SU-DHL-6 (cell line): Measurements from ENCODE around the gene PIR.

ENCODE experiments used
- H2AFZ ChIP-seq: fragments of 200-600 bp; sonication (generic); 2 replicates; pipeline ENCODE4 v1.6.1; 2014; ENCODE audit warnings: low read depth, mild to moderate bottlenecking, moderate library complexity, mixed read lengths, antibody characterized with exemption, low read length; ENCODE audit not compliant: severe bottlenecking
- H3F3A ChIP-seq: fragments of 200-600 bp; shearing (Covaris generic); 2 replicates; pipeline ENCODE4 v1.6.0; 2016; ENCODE audit warnings: antibody characterized with exemption, mild to moderate bottlenecking; ENCODE audit not compliant: insufficient read depth
- H3K27ac ChIP-seq: fragments of 200-600 bp; sonication (generic); 2 replicates; pipeline ENCODE4 v1.5.1; 2016; ENCODE audit warnings: low read depth, mild to moderate bottlenecking, low read length, moderate library complexity, mixed read lengths
- H3K27me3 ChIP-seq: fragments of 200-600 bp; sonication (generic), shearing (Covaris generic); 2 replicates; pipeline ENCODE4 v1.6.0; 2014; ENCODE audit warnings: mild to moderate bottlenecking, low read length
- H3K36me3 ChIP-seq: fragments of 200-600 bp; sonication (generic); 2 replicates; pipeline ENCODE4 v1.6.1; 2014; ENCODE audit warnings: mild to moderate bottlenecking, low read length, mixed read lengths
- H3K4me2 ChIP-seq: fragments of 300-600, 200-600 bp; shearing (Covaris generic), sonication (generic); 2 replicates; pipeline ENCODE4 v1.6.0; 2014; ENCODE audit warnings: low read length, low read depth, mild to moderate bottlenecking; ENCODE audit not compliant: poor library complexity, severe bottlenecking
- H3K4me3 ChIP-seq: fragments of 200-600 bp; sonication (generic); 2 replicates; pipeline ENCODE4 v1.5.1; 2014; ENCODE audit warnings: antibody characterized with exemption, low read length, mild to moderate bottlenecking, mixed read lengths; ENCODE audit not compliant: insufficient read depth, poor library complexity, severe bottlenecking
- H3K79me2 ChIP-seq: fragments of 200-600 bp; sonication (generic); 2 replicates; pipeline ENCODE4 v1.6.1; 2014; ENCODE audit warnings: mild to moderate bottlenecking, low read length, moderate library complexity; ENCODE audit not compliant: insufficient read depth
- H3K9ac ChIP-seq: fragments of 200-600 bp; sonication (generic); 2 replicates; pipeline ENCODE4 v1.7.0; 2014; ENCODE audit warnings: mild to moderate bottlenecking, low read length
- H3K9me2 ChIP-seq: fragments of 200-600 bp; sonication (generic); replicated peaks from 2 replicates; pipeline ENCODE4 v1.6.1; 2014; ENCODE audit warnings: low read length; ENCODE audit not compliant: insufficient read depth
- H3K9me3 ChIP-seq: fragments of 200-600 bp; sonication (generic); 2 replicates; pipeline ENCODE4 v1.6.1; 2014; ENCODE audit warnings: low read length, mixed read lengths; ENCODE audit not compliant: insufficient read depth
- H4K20me1 ChIP-seq: fragments of 200-600 bp; sonication (generic); 2 replicates; pipeline ENCODE4 v1.6.1; 2014; ENCODE audit warnings: low read depth, mild to moderate bottlenecking, antibody characterized with exemption, low read length, moderate library complexity, mixed read lengths
- CTCF ChIP-seq: fragments of 200-600 bp; sonication (generic); IDR thresholded peaks from one replicate; pipeline ENCODE4 v1.5.1; 2017; ENCODE audit warnings: antibody characterized with exemption, mild to moderate bottlenecking, low read length, moderate library complexity; ENCODE audit not compliant: insufficient read depth, poor library complexity, severe bottlenecking
- EZH2phosphoT487 ChIP-seq: fragments of 200-600 bp; sonication (generic), shearing (Covaris generic); conservative IDR thresholded peaks from 2 replicates; pipeline ENCODE4 v1.6.1; 2018; ENCODE audit warnings: mild to moderate bottlenecking, antibody characterized with exemption, low read length, moderate library complexity, mixed read lengths

The PIR gene

GRCh38 chrX:15475021-15475420 is 18.1 kb downstream of the PIR start:
- TF ChIP-seq CTCF (no peak), EZH2phosphoT487 (no peak)
- no peak overlapping the region for H3K4me3 ChIP-seq
- no peaks in the 10 kb centered on the region for H3K27me3 ChIP-seq
- no peaks in the 10 kb centered on the region for H3F3A ChIP-seq
- no peaks in the 10 kb centered on the region for H3K9me2 ChIP-seq
- no peaks in the 10 kb centered on the region for H3K9me3 ChIP-seq
- no peaks in the 10 kb centered on the region for H3K79me2 ChIP-seq
- no peak overlapping the region for H3K27ac ChIP-seq
- no peak overlapping the region for H3K4me2 ChIP-seq
- no peak overlapping the region for H2AFZ ChIP-seq
- no peaks in the 10 kb centered on the region for H3K36me3 ChIP-seq
- H4K20me1 ChIP-seq: no peaks in the 10 kb centered on the region
- no peak overlapping the region for H3K9ac ChIP-seq

GRCh38 chrX:15474028-15474427 is 19.1 kb downstream of the PIR start:
- Histone ChIP-seq H3K4me3 (no peak overlapping the region), H3K79me2 (no peaks in the 10 kb centered on the region), H3F3A (no peaks in the 10 kb centered on the region), H3K36me3 (no peaks in the 10 kb centered on the region), H4K20me1 (no peaks in the 10 kb centered on the region), H3K4me2 (no peak overlapping the region), H3K9me3 (no peaks in the 10 kb centered on the region), H3K9me2 (no peaks in the 10 kb centered on the region), H3K9ac (no peak overlapping the region), H3K27ac (no peak overlapping the region), H2AFZ (no peak overlapping the region), H3K27me3 (no peaks in the 10 kb centered on the region)
- no peak for TF ChIP-seq EZH2phosphoT487
- TF ChIP-seq CTCF: no peak

- H4K20me1 ChIP-seq: no peaks in the 10 kb centered on the region
- no peak overlapping the region for H3K4me3 ChIP-seq
- H3K9ac ChIP-seq: no peak overlapping the region
- no peak overlapping the region for H3K27ac ChIP-seq
- no peak overlapping the region for H2AFZ ChIP-seq
- no peak overlapping the region for H3K4me2 ChIP-seq
- no peaks in the 10 kb centered on the region for H3K79me2 ChIP-seq
- H3K36me3 ChIP-seq: no peaks in the 10 kb centered on the region
- no peaks in the 10 kb centered on the region for H3K27me3 ChIP-seq
- no peaks in the 10 kb centered on the region for H3K9me3 ChIP-seq
- TF ChIP-seq CTCF: no peak
- no peak for TF ChIP-seq EZH2phosphoT487
- no peaks in the 10 kb centered on the region for H3K9me2 ChIP-seq
- H3F3A ChIP-seq: no peaks in the 10 kb centered on the region
Measured at GRCh38 chrX:15472531-15472930, 20.6 kb downstream of the PIR start.

- H3K9ac ChIP-seq: no peak overlapping the region
- H2AFZ ChIP-seq: no peak overlapping the region
- no peaks in the 10 kb centered on the region for H3K36me3 ChIP-seq
- TF ChIP-seq EZH2phosphoT487: no peak
- peak; percentile 38 for TF ChIP-seq CTCF
- H4K20me1 ChIP-seq: no peaks in the 10 kb centered on the region
- H3K27me3 ChIP-seq: no peaks in the 10 kb centered on the region
- H3F3A ChIP-seq: 0 out of 2 replicates have a peak, but pooled peaks cover under 1% of the 10 kb centered on the region
- no peak overlapping the region for H3K4me3 ChIP-seq
- H3K9me2 ChIP-seq: no peaks in the 10 kb centered on the region
- H3K27ac ChIP-seq: no peak overlapping the region
- no peak overlapping the region for H3K4me2 ChIP-seq
- no peaks in the 10 kb centered on the region for H3K9me3 ChIP-seq
- no peaks in the 10 kb centered on the region for H3K79me2 ChIP-seq
Measured at GRCh38 chrX:15471028-15471427, 22.1 kb downstream of the PIR start.
